Activated naive CD8-positive, alpha-beta T cell treated with anti-CD3 and anti-CD28 coated beads, Interleukin-2, amount 50 U/mL, for 24 hours (primary cell): ENCODE results near the gene CHD6.
A peak's percentile ranks its signal among the peaks of the same experiment; 100 is the strongest.

Experiments used
- ATAC-seq: fragments of 150-1000 bp; cut with Tn5 transposase; one replicate; pipeline ENCODE4 v1.10.0; 2021
- DNase-seq: peaks from one replicate; pipeline ENCODE4 v3.0.0; 2021
- H3K27ac Mint-ChIP-seq: one replicate; pipeline ENCODE4 v1.8.0; 2021; ENCODE audit warnings: mild to moderate bottlenecking, mixed read lengths
- H3K27me3 Mint-ChIP-seq: one replicate; pipeline ENCODE4 v1.8.0; 2021; ENCODE audit warnings: mixed read lengths
- H3K36me3 Mint-ChIP-seq: one replicate; pipeline ENCODE4 v1.8.0; 2021; ENCODE audit warnings: low read depth, mixed read lengths
- H3K4me1 Mint-ChIP-seq: one replicate; pipeline ENCODE4 v1.8.0; 2021; ENCODE audit warnings: mixed read lengths
- H3K4me3 Mint-ChIP-seq: one replicate; pipeline ENCODE4 v1.8.0; 2021; ENCODE audit warnings: mild to moderate bottlenecking, moderate library complexity, mixed read lengths
- H3K9me3 Mint-ChIP-seq: one replicate; pipeline ENCODE4 v1.8.0; 2021; ENCODE audit warnings: mixed read lengths

CHD6 gene

GRCh38 chr20:41424011-41424410 lies 194.2 kb downstream of the CHD6 start:
- Mint-ChIP-seq H3K36me3 (peaks cover 38% of the 10 kb centered on the region), H3K27me3 (no peaks in the 10 kb centered on the region), H3K4me3 (no peak overlapping the region), H3K4me1 (peaks cover 20% of the 10 kb centered on the region), H3K27ac (no peak overlapping the region), H3K9me3 (no peaks in the 10 kb centered on the region)
- ATAC-seq (no peak), DNase-seq (no peak)

- H3K36me3 Mint-ChIP-seq = peaks cover 35% of the 10 kb centered on the region
- no peaks in the 10 kb centered on the region for H3K27me3 Mint-ChIP-seq
- DNase-seq (no peak), ATAC-seq (no peak)
- peaks cover 9% of the 10 kb centered on the region for H3K4me1 Mint-ChIP-seq
- no peak overlapping the region for H3K27ac Mint-ChIP-seq
- H3K9me3 Mint-ChIP-seq = no peaks in the 10 kb centered on the region
- no peak overlapping the region for H3K4me3 Mint-ChIP-seq
Measured at GRCh38 chr20:41422953-41423352, 195.2 kb downstream of the CHD6 start.

GRCh38 chr20:41418739-41419293 lies 199.4 kb downstream of the CHD6 start:
- H3K36me3 Mint-ChIP-seq = peaks cover 42% of the 10 kb centered on the region
- ATAC-seq (no peak), DNase-seq (no peak)
- H3K9me3 Mint-ChIP-seq = no peaks in the 10 kb centered on the region
- no peak overlapping the region for H3K4me3 Mint-ChIP-seq
- no peak overlapping the region for H3K27ac Mint-ChIP-seq
- H3K27me3 Mint-ChIP-seq = no peaks in the 10 kb centered on the region
- no peaks in the 10 kb centered on the region for H3K4me1 Mint-ChIP-seq

DNA sequence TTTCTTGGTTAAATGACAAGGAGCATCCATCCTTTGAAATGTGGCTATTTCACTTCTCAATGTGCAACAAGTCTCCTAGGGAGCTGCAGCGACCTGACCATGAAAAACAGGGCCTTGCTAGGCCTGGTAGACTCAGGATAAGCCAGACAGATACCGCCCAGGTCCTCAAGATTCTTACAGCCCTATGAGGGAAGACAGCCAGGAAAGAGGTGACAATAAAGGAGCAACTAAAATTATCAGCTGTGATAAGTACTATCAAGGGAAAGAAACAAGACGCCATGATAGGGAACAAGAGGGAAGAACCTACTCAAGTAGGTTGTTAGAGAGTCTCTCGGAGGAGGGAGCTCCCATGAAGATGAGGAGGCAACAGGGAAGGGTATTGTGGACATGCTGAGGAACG lies 200.1 kb downstream of the CHD6 start:
- Mint-ChIP-seq H3K27me3 (no peaks in the 10 kb centered on the region), H3K4me1 (no peaks in the 10 kb centered on the region), H3K36me3 (peaks cover 41% of the 10 kb centered on the region), H3K4me3 (no peak overlapping the region), H3K9me3 (no peaks in the 10 kb centered on the region), H3K27ac (no peak overlapping the region)
- ATAC-seq = no peak
- no peak for DNase-seq

DNA sequence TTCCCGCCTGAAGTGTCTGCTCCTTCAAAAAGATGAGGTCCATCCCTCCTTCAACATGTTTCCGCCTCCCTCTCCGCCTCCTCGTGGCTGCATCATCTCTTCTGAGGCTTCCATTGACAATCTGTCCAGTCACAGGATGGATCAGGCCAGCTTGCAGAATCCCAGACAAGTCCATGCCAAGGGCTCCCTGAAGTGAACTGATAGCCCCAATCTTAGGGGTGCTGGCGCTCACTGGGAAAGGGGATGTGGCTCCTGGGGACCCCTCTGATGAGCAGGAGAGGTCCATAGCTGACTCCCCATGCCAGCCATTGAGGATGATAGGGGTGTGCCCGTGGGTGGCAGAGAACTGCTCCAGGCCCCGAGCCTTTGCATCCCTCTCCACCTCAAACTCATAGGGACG lies 203.0 kb downstream of the CHD6 start:
- DNase-seq = no peak
- H3K4me3 Mint-ChIP-seq = no peak overlapping the region
- no peak for ATAC-seq
- no peak overlapping the region for H3K27ac Mint-ChIP-seq
- no peaks in the 10 kb centered on the region for H3K4me1 Mint-ChIP-seq
- no peaks in the 10 kb centered on the region for H3K27me3 Mint-ChIP-seq
- H3K9me3 Mint-ChIP-seq = no peaks in the 10 kb centered on the region
- H3K36me3 Mint-ChIP-seq = peaks cover 22% of the 10 kb centered on the region

DNA sequence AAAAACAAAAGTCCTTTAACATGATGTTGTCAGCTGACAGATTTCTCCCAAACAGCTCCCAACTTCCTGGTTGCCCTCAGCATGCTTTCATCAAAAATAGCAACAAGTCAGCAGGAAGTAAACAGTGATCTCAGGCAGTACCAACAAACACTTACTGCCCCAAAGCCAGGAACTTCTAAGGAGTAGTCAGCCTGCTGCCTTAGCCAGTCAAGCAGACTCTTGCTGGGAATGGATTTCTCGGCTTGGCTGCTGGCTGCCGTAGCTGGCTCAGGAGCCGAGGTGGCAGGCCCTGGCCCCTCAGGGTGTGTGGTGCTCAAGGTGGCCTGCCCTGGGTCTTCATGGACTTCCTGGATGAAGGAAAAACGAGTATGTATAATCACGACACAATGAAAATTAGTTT lies 205.0 kb downstream of the CHD6 start:
- no peak overlapping the region for H3K27ac Mint-ChIP-seq
- no peaks in the 10 kb centered on the region for H3K27me3 Mint-ChIP-seq
- DNase-seq (no peak), ATAC-seq (no peak)
- H3K4me3 Mint-ChIP-seq = no peak overlapping the region
- no peaks in the 10 kb centered on the region for H3K9me3 Mint-ChIP-seq
- H3K36me3 Mint-ChIP-seq = peaks cover 25% of the 10 kb centered on the region
- peaks cover 14% of the 10 kb centered on the region for H3K4me1 Mint-ChIP-seq

- no peaks in the 10 kb centered on the region for H3K27me3 Mint-ChIP-seq
- no peak overlapping the region for H3K4me3 Mint-ChIP-seq
- DNase-seq = no peak
- no peak overlapping the region for H3K27ac Mint-ChIP-seq
- H3K36me3 Mint-ChIP-seq = peaks cover 23% of the 10 kb centered on the region
- H3K4me1 Mint-ChIP-seq = peaks cover 14% of the 10 kb centered on the region
- H3K9me3 Mint-ChIP-seq = no peaks in the 10 kb centered on the region
- ATAC-seq = no peak
Measured at GRCh38 chr20:41412324-41413120, 205.7 kb downstream of the CHD6 start.

GRCh38 chr20:41411391-41411847 lies 206.8 kb downstream of the CHD6 start:
- H3K27ac Mint-ChIP-seq = no peak overlapping the region
- no peak for DNase-seq

GRCh38 chr20:41408986-41409385 lies 209.2 kb downstream of the CHD6 start:
- no peak for ATAC-seq
- no peak for DNase-seq
- no peaks in the 10 kb centered on the region for H3K27me3 Mint-ChIP-seq
- peaks cover 21% of the 10 kb centered on the region for H3K36me3 Mint-ChIP-seq
- peaks cover 14% of the 10 kb centered on the region for H3K4me1 Mint-ChIP-seq
- no peak overlapping the region for H3K4me3 Mint-ChIP-seq
- no peak overlapping the region for H3K27ac Mint-ChIP-seq
- no peaks in the 10 kb centered on the region for H3K9me3 Mint-ChIP-seq

More at GRCh38 chr20:41411391-41411847, 206.8 kb downstream of the CHD6 start:
- ATAC-seq = no peak
- H3K4me1 Mint-ChIP-seq = peaks cover 14% of the 10 kb centered on the region
- H3K4me3 Mint-ChIP-seq = no peak overlapping the region
- no peaks in the 10 kb centered on the region for H3K9me3 Mint-ChIP-seq
- peaks cover 21% of the 10 kb centered on the region for H3K36me3 Mint-ChIP-seq
- no peaks in the 10 kb centered on the region for H3K27me3 Mint-ChIP-seq

- DNase-seq (no peak), ATAC-seq (peak; percentile 45)
- Mint-ChIP-seq H3K4me3 (no peak overlapping the region), H3K27me3 (no peaks in the 10 kb centered on the region), H3K27ac (peak overlapping the region; percentile 1), H3K9me3 (no peaks in the 10 kb centered on the region), H3K4me1 (peaks cover 14% of the 10 kb centered on the region), H3K36me3 (peaks cover 16% of the 10 kb centered on the region)
Measured at GRCh38 chr20:41408156-41408794, 209.9 kb downstream of the CHD6 start.

- H3K9me3 Mint-ChIP-seq = no peaks in the 10 kb centered on the region
- H3K27me3 Mint-ChIP-seq = no peaks in the 10 kb centered on the region
- H3K4me3 Mint-ChIP-seq = no peak overlapping the region
- H3K27ac Mint-ChIP-seq = no peak overlapping the region
- ATAC-seq (no peak), DNase-seq (no peak)
- peaks cover 16% of the 10 kb centered on the region for H3K36me3 Mint-ChIP-seq
- peaks cover 14% of the 10 kb centered on the region for H3K4me1 Mint-ChIP-seq
Measured at GRCh38 chr20:41407607-41408006, 210.6 kb downstream of the CHD6 start.

DNA sequence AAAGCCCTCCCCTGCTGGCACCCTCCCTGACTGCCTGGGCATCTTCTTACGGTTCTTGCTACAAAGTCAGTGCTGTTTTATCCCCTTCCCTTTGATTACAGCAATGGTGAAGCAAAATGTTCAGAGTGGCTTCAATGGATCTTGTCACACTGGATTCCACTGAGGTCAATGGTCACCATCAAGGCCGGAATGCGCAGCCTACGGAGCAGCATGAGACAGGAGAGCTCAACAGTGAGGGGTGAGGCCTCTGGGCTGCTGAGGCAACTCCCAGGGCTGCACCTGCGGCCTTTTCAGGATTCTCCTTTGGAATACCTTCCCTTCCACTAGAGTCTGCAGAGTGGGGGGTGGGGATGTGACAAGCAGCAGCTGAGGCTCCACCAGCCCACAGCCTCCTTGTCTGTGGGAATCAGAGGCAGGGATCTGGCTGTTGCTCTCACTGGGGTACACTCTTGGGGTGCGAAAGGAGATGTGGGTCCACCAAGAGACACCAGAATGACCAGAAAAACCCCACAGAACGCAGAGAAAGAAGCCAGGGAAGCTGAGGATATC lies 211.2 kb downstream of the CHD6 start:
- ATAC-seq (no peak), DNase-seq (no peak)
- Mint-ChIP-seq H3K9me3 (no peaks in the 10 kb centered on the region), H3K4me3 (no peak overlapping the region), H3K27ac (no peak overlapping the region), H3K4me1 (peaks cover 14% of the 10 kb centered on the region), H3K36me3 (peaks cover 16% of the 10 kb centered on the region), H3K27me3 (no peaks in the 10 kb centered on the region)

GRCh38 chr20:41406353-41406752 lies 211.8 kb downstream of the CHD6 start:
- Mint-ChIP-seq H3K4me3 (no peak overlapping the region), H3K27me3 (no peaks in the 10 kb centered on the region), H3K9me3 (no peaks in the 10 kb centered on the region), H3K27ac (no peak overlapping the region), H3K36me3 (peaks cover 16% of the 10 kb centered on the region), H3K4me1 (peaks cover 14% of the 10 kb centered on the region)
- ATAC-seq = no peak
- DNase-seq = no peak

DNA sequence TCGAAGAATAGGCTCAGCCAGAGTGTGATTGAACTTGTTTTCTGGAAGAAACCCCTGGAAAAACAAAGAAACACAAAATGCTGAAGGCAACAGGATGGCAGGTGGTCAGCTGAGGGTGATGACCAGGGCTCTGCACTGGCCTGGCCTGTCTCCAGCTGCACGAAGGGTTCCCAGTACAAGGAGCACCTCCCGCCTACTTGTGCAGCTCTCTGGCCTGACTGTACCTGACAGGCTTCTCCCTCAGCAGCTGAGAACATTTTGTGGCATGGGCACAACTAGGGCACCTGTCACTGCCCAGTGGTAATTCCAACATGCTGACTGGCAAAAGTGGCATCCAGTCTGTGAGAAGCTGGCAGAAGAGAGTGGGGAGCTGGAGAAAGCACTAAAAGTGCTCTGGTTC lies 212.7 kb downstream of the CHD6 start:
- Mint-ChIP-seq H3K27me3 (no peaks in the 10 kb centered on the region), H3K36me3 (peaks cover 15% of the 10 kb centered on the region), H3K9me3 (no peaks in the 10 kb centered on the region), H3K4me3 (no peak overlapping the region), H3K27ac (no peak overlapping the region), H3K4me1 (peaks cover 14% of the 10 kb centered on the region)
- ATAC-seq = no peak
- no peak for DNase-seq

- H3K9me3 Mint-ChIP-seq = no peaks in the 10 kb centered on the region
- no peak for ATAC-seq
- no peak overlapping the region for H3K27ac Mint-ChIP-seq
- H3K4me3 Mint-ChIP-seq = no peak overlapping the region
- no peak for DNase-seq
- peaks cover 7% of the 10 kb centered on the region for H3K36me3 Mint-ChIP-seq
- no peaks in the 10 kb centered on the region for H3K27me3 Mint-ChIP-seq
- H3K4me1 Mint-ChIP-seq = peaks cover 5% of the 10 kb centered on the region
Measured at GRCh38 chr20:41403604-41404003, 214.6 kb downstream of the CHD6 start.
